Right lung (tissue), 5 donors: ENCODE data around the gene SLC2A13. TPM values are rescaled to one million over a fixed set of nuclear protein-coding genes. Genes with fewer than 3 reads are reported as not detected.
"Not testable (repeated sequence)": the region's sequence is repeated elsewhere in the genome, so short reads cannot be mapped to it uniquely, and the experiment has no call there.

Source experiments
- DNase-seq, 2 donors: peaks; one replicate each; pipeline ENCODE4 v3.0.0-alpha.2; 2013
- polyA plus RNA-seq, 5 donors: library from polyadenylated mRNA; unstranded; fragments of 120-200 nt; gene quantifications; one replicate each; pipeline versions ENCODE4 v1.2.1 to v1.2.3, GENCODE V29; 2013; ENCODE audit warnings: inconsistent platforms in 1 of 5, low replicate concordance in 1 of 5; ENCODE audit not compliant: insufficient read length in 5 of 5, insufficient read depth in 1 of 5

Gene SLC2A13
- polyA plus RNA-seq, 5 donors, result 5.3 to 7.6 (median 6.6) TPM

GRCh38 chr12:39872425-39872824 is 233.5 kb downstream of the SLC2A13 start:
- DNase-seq, result no peak

GRCh38 chr12:39868328-39868725 is 237.6 kb downstream of the SLC2A13 start:
- no peak for DNase-seq

- DNase-seq, result no peak
These were observed 238.1 kb downstream of the SLC2A13 start for GRCh38 chr12:39867631-39868327.

- DNase-seq, result no peak
These were observed 239.7 kb downstream of the SLC2A13 start for GRCh38 chr12:39866135-39866534.

GRCh38 chr12:39860695-39861094 is 245.2 kb downstream of the SLC2A13 start:
- no peak for DNase-seq

- DNase-seq, result no peak
These were observed 252.9 kb downstream of the SLC2A13 start for GRCh38 chr12:39853003-39853402.

- no peak for DNase-seq
These were observed 253.5 kb downstream of the SLC2A13 start for GRCh38 chr12:39852346-39852745.

- not testable (repeated sequence) for DNase-seq
These were observed 257.7 kb downstream of the SLC2A13 start for GRCh38 chr12:39848218-39848617.

- no peak for DNase-seq
These were observed 258.8 kb downstream of the SLC2A13 start for GRCh38 chr12:39846971-39847650.

GRCh38 chr12:39846304-39846703 is 259.6 kb downstream of the SLC2A13 start:
- DNase-seq, result no peak

- DNase-seq, result no peak
These were observed 265.5 kb downstream of the SLC2A13 start for GRCh38 chr12:39840422-39840821.

- DNase-seq, result no peak
These were observed 266.8 kb downstream of the SLC2A13 start for GRCh38 chr12:39839072-39839471.

GRCh38 chr12:39835517-39836489 is 270.1 kb downstream of the SLC2A13 start:
- DNase-seq, result no peak

- no peak for DNase-seq
These were observed 274.1 kb downstream of the SLC2A13 start for GRCh38 chr12:39831587-39832315.

- DNase-seq, result no peak
These were observed 274.9 kb downstream of the SLC2A13 start for GRCh38 chr12:39830852-39831520.

- no peak for DNase-seq
These were observed 275.7 kb downstream of the SLC2A13 start for GRCh38 chr12:39830171-39830570.

GRCh38 chr12:39824505-39825212 is 281.2 kb downstream of the SLC2A13 start:
- DNase-seq, result no peak

- no peak for DNase-seq
These were observed 289.2 kb downstream of the SLC2A13 start for GRCh38 chr12:39816671-39817185.

GRCh38 chr12:39815746-39816145 is 290.1 kb downstream of the SLC2A13 start:
- DNase-seq, result no peak

- DNase-seq, result no peak
These were observed 291.3 kb downstream of the SLC2A13 start for GRCh38 chr12:39814626-39815025.
